Measurements from ENCODE around the gene CTNNA2.

Gene CTNNA2

GRCh38 chr2:80527119-80527518, 1014.3 kb downstream of the CTNNA2 start:
- Histone ChIP-seq H3K4me3 (ENCODE audit: low read depth, low read length) (no peak overlapping the region), H3K4me2 (ENCODE audit: low read length) (no peak overlapping the region), H3K9ac (no peak overlapping the region), H3K27me3 (ENCODE audit: control insufficient read depth, insufficient read depth, low read length) (no peaks in the 10 kb centered on the region), H3K9me3 (ENCODE audit: control insufficient read depth, low read length) (no peaks in the 10 kb centered on the region), H3K79me2 (no peaks in the 10 kb centered on the region), H3K27ac (no peak overlapping the region), H2AFZ (no peak overlapping the region), H3K4me1 (no peaks in the 10 kb centered on the region), H3K36me3 (ENCODE audit: control insufficient read depth, insufficient read depth, low read length) (no peaks in the 10 kb centered on the region)
- no peak for TF ChIP-seq CTCF (IDR thresholded peaks at IDR 0.05)

GRCh38 chr2:80529466-80530165, 1016.8 kb downstream of the CTNNA2 start:
- no peak for TF ChIP-seq CTCF (IDR thresholded peaks at IDR 0.05)
- no peak overlapping the region for H3K9ac ChIP-seq

GRCh38 chr2:80530442-80531064, 1017.7 kb downstream of the CTNNA2 start:
- no peak overlapping the region for H3K9ac ChIP-seq
- H3K4me1 ChIP-seq = no peaks in the 10 kb centered on the region
- no peak overlapping the region for H3K4me2 ChIP-seq (ENCODE audit: low read length)
- TF ChIP-seq CTCF (IDR thresholded peaks at IDR 0.05) = no peak
- no peak overlapping the region for H3K4me3 ChIP-seq (ENCODE audit: low read depth, low read length)
- H3K27me3 ChIP-seq (ENCODE audit: control insufficient read depth, insufficient read depth, low read length) = no peaks in the 10 kb centered on the region
- no peaks in the 10 kb centered on the region for H3K9me3 ChIP-seq (ENCODE audit: control insufficient read depth, low read length)
- H2AFZ ChIP-seq = no peak overlapping the region
- no peaks in the 10 kb centered on the region for H3K79me2 ChIP-seq
- H3K36me3 ChIP-seq (ENCODE audit: control insufficient read depth, insufficient read depth, low read length) = no peaks in the 10 kb centered on the region
- no peak overlapping the region for H3K27ac ChIP-seq

More at GRCh38 chr2:80529466-80530165, 1016.8 kb downstream of the CTNNA2 start:
- Histone ChIP-seq H3K4me1 (no peaks in the 10 kb centered on the region), H3K36me3 (ENCODE audit: control insufficient read depth, insufficient read depth, low read length) (no peaks in the 10 kb centered on the region), H3K27me3 (ENCODE audit: control insufficient read depth, insufficient read depth, low read length) (no peaks in the 10 kb centered on the region), H3K27ac (no peak overlapping the region), H2AFZ (no peak overlapping the region), H3K9me3 (ENCODE audit: control insufficient read depth, low read length) (no peaks in the 10 kb centered on the region), H3K4me3 (ENCODE audit: low read depth, low read length) (no peak overlapping the region), H3K79me2 (no peaks in the 10 kb centered on the region), H3K4me2 (ENCODE audit: low read length) (no peak overlapping the region)

- Histone ChIP-seq H3K27me3 (ENCODE audit: control insufficient read depth, insufficient read depth, low read length) (no peaks in the 10 kb centered on the region), H3K9me3 (ENCODE audit: control insufficient read depth, low read length) (no peaks in the 10 kb centered on the region), H2AFZ (no peak overlapping the region), H3K36me3 (ENCODE audit: control insufficient read depth, insufficient read depth, low read length) (no peaks in the 10 kb centered on the region), H3K4me3 (ENCODE audit: low read depth, low read length) (no peak overlapping the region), H3K79me2 (no peaks in the 10 kb centered on the region), H3K4me2 (ENCODE audit: low read length) (no peak overlapping the region), H3K27ac (no peak overlapping the region), H3K4me1 (no peaks in the 10 kb centered on the region), H3K9ac (no peak overlapping the region)
- TF ChIP-seq CTCF (IDR thresholded peaks at IDR 0.05) = no peak
These were observed 1018.5 kb downstream of the CTNNA2 start for GRCh38 chr2:80531319-80531718.

Data from parathyroid adenoma (tissue), 2 donors.